Activated CD4-positive, alpha-beta T cell treated with anti-CD3 and anti-CD28 coated beads, Interleukin-2, amount 10 ng/mL, durations not matched to agents 7 days and 5 days (primary cell): ENCODE measurements around the gene IRX4. TPM values are rescaled to one million over a fixed set of nuclear protein-coding genes. Genes with fewer than 3 reads are reported as not detected.

Experiments
- CTCF ChIA-PET: fragments of 350-600 bp; sonication (Branson Sonifier 250); formaldehyde crosslinking; loops from one replicate; lab custom pipeline; 2021; ENCODE audit warnings: antibody characterized with exemption; lab: Charles Lee
- POLR2A ChIA-PET: fragments of 350-600 bp; sonication (Branson Sonifier 250); formaldehyde crosslinking; loops from one replicate; lab custom pipeline; 2021; ENCODE audit warnings: antibody characterized with exemption; lab: Charles Lee
- DNase-seq: peaks from one replicate; pipeline ENCODE4 v3.0.0-alpha.2; 2020
- H3K27ac Mint-ChIP-seq: one replicate; pipeline ENCODE4 v1.8.0; 2021; ENCODE audit warnings: mild to moderate bottlenecking, moderate library complexity, mixed read lengths
- H3K27me3 Mint-ChIP-seq: one replicate; pipeline ENCODE4 v1.8.0; 2021; ENCODE audit warnings: mixed read lengths
- H3K36me3 Mint-ChIP-seq: one replicate; pipeline ENCODE4 v1.8.0; 2021; ENCODE audit warnings: low read depth, mixed read lengths
- H3K4me1 Mint-ChIP-seq: one replicate; pipeline ENCODE4 v1.8.0; 2021; ENCODE audit warnings: mixed read lengths
- H3K4me3 Mint-ChIP-seq: one replicate; pipeline ENCODE4 v1.8.0; 2021; ENCODE audit warnings: mild to moderate bottlenecking, moderate library complexity, mixed read lengths
- H3K9me3 Mint-ChIP-seq: one replicate; pipeline ENCODE4 v1.8.0; 2021; ENCODE audit warnings: mixed read lengths
- total RNA-seq, 2 experiments: library from RNA; stranded (reverse); gene quantifications; one replicate each; pipeline ENCODE4 v1.2.3, GENCODE V29; 2021

Gene IRX4
- total RNA-seq, 2 experiments from 2014 or later = not detected

DNA sequence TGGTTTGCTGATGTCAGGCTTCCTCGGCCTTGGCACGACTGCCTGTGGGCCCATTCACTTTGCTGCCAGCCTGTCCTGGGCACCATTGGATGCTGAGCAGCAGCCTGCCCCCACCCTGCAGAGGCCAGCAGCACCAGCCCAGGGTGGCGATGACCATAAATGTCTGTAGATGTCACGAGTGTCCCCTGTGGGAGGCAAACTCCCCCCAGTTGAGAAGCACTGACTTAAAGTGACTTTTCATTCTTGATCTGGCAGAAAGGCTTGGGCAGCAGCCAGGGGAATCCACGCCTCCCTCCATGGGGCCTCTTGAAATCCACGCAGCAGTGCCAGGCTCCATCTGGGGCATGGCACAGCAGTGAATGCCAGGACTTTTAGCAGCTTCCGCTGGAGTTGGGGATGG, 21.8 kb downstream of the IRX4 start:
- ChIA-PET CTCF (interaction anchor here (0.5 kb wide), 1 partner anchor 75 kb away, joined by 3 read pairs; no protein-coding TSS in a partner anchor), POLR2A (no interaction called here)
- Mint-ChIP-seq H3K27ac (no peak overlapping the region), H3K4me1 (no peaks in the 10 kb centered on the region), H3K4me3 (no peak overlapping the region), H3K36me3 (no peaks in the 10 kb centered on the region), H3K9me3 (no peaks in the 10 kb centered on the region), H3K27me3 (no peaks in the 10 kb centered on the region)
- DNase-seq = no peak

DNA sequence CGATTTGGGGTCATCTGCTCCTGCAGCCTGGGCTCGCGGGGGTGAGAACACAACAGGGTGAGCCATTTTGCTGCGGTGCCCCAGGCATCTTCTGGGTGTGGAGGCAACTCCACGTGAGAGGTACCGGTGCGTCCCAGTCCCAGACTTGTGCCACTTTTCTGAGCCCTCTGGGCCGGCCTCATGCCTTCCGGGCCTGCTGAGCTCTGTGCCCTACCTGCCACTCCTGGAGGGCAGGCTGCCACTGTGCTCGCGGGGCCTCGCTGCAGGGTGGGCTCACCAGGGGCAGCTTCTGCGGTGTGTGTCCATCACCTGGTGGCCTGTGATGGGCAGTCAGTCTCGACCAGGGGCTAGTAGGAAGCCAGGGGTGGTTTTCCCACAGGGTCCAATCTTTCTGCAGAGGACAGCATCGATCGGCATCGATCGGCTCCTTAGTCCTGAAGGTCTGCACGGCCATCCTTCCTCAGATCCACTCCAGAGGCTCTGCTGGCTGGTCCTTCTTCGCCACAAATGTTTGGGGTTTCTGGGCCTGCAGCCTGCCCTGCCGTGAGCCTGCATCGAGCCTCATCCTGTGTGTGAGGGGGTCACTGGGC, 22.6 kb downstream of the IRX4 start:
- Mint-ChIP-seq H3K4me1 (no peaks in the 10 kb centered on the region), H3K36me3 (no peaks in the 10 kb centered on the region), H3K9me3 (no peaks in the 10 kb centered on the region), H3K4me3 (no peak overlapping the region), H3K27me3 (peaks cover 1% of the 10 kb centered on the region), H3K27ac (no peak overlapping the region)
- ChIA-PET POLR2A (no interaction called here), CTCF (no interaction called here)
- no peak for DNase-seq

- Mint-ChIP-seq H3K4me1 (no peaks in the 10 kb centered on the region), H3K27me3 (peaks cover 1% of the 10 kb centered on the region), H3K9me3 (no peaks in the 10 kb centered on the region), H3K27ac (no peak overlapping the region), H3K36me3 (no peaks in the 10 kb centered on the region), H3K4me3 (no peak overlapping the region)
- CTCF ChIA-PET = no interaction called here
- DNase-seq = no peak
- POLR2A ChIA-PET = no interaction called here
Observed at GRCh38 chr5:1859099-1859498, 23.6 kb downstream of the IRX4 start.

GRCh38 chr5:1858436-1858835, 24.3 kb downstream of the IRX4 start:
- H3K27ac Mint-ChIP-seq = no peak overlapping the region
- H3K36me3 Mint-ChIP-seq = no peaks in the 10 kb centered on the region
- H3K9me3 Mint-ChIP-seq = no peaks in the 10 kb centered on the region
- H3K4me3 Mint-ChIP-seq = no peak overlapping the region
- peaks cover 7% of the 10 kb centered on the region for H3K27me3 Mint-ChIP-seq
- no peaks in the 10 kb centered on the region for H3K4me1 Mint-ChIP-seq
- ChIA-PET CTCF (no interaction called here), POLR2A (no interaction called here)
- no peak for DNase-seq

DNA sequence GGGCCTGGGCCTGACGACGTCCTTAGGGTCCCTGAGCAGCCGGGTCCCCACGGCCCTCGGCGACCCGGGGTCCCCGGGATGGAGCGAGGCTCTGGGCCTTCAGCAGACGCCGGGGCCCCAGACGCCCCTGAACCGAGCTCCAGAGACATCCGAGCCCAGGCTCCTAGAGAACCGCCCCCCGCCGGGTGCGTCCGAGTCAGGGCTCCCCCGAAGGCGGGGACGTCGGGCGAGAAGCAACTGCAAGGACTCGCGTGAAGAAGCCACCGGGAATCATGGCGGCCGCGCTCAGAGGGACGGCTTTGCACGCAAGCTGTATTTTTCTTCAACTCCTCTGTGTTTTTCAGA, 25.5 kb downstream of the IRX4 start:
- no peak overlapping the region for H3K27ac Mint-ChIP-seq
- POLR2A ChIA-PET = no interaction called here
- H3K27me3 Mint-ChIP-seq = peaks cover 12% of the 10 kb centered on the region
- no peak overlapping the region for H3K4me3 Mint-ChIP-seq
- H3K9me3 Mint-ChIP-seq = no peaks in the 10 kb centered on the region
- CTCF ChIA-PET = interaction anchor here (0.5 kb wide), 1 partner anchor 1831 kb away, joined by 3 read pairs; no protein-coding TSS in a partner anchor
- no peaks in the 10 kb centered on the region for H3K36me3 Mint-ChIP-seq
- H3K4me1 Mint-ChIP-seq = no peaks in the 10 kb centered on the region
- no peak for DNase-seq

DNA sequence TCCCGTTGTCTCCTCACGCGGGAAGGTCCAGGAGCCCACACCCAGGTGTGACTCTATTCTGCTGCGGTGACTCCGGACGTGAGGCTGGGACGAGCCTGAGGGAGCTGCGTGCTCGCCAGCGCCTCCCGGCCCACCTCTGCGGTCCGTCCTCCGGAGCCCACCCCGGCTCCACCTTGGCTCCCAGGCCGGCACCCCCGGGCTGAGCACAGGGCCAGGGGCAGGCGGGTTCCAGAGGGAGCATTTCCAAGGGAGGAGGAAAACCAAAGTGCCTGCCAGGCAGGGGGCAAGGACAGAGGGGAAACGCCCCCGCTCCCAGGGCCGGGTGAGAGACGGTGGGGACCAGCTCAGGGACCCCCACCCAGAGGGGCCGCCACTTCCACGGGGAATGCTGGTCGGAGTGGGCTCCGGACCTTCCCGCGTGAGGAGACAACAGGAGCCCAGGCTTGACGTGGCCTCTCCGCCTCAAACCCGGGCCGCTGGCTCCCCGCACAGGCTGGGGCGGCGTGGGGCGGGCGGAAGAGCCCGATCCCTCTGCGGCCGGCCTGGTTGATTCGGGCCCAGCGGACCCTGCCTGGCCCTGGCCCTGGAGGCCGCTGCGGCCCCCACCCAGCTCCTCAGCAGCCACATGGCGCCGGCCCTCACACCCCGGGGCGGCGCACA, 26.0 kb downstream of the IRX4 start:
- H3K4me1 Mint-ChIP-seq = no peaks in the 10 kb centered on the region
- ChIA-PET POLR2A (no interaction called here), CTCF (interaction anchor here (0.5 kb wide), 1 partner anchor 1830 kb away, joined by 3 read pairs; no protein-coding TSS in a partner anchor)
- H3K36me3 Mint-ChIP-seq = no peaks in the 10 kb centered on the region
- no peaks in the 10 kb centered on the region for H3K9me3 Mint-ChIP-seq
- H3K27me3 Mint-ChIP-seq = peaks cover 16% of the 10 kb centered on the region
- DNase-seq = no peak
- H3K27ac Mint-ChIP-seq = no peak overlapping the region
- no peak overlapping the region for H3K4me3 Mint-ChIP-seq

- ChIA-PET POLR2A (no interaction called here), CTCF (no interaction called here)
- H3K4me1 Mint-ChIP-seq = no peaks in the 10 kb centered on the region
- no peaks in the 10 kb centered on the region for H3K9me3 Mint-ChIP-seq
- no peak overlapping the region for H3K27ac Mint-ChIP-seq
- H3K36me3 Mint-ChIP-seq = no peaks in the 10 kb centered on the region
- no peak for DNase-seq
- H3K27me3 Mint-ChIP-seq = peaks cover 26% of the 10 kb centered on the region
- no peak overlapping the region for H3K4me3 Mint-ChIP-seq
Observed at GRCh38 chr5:1855596-1855995, 27.1 kb downstream of the IRX4 start.

- H3K36me3 Mint-ChIP-seq = no peaks in the 10 kb centered on the region
- DNase-seq = no peak
- H3K27ac Mint-ChIP-seq = no peak overlapping the region
- peaks cover 29% of the 10 kb centered on the region for H3K27me3 Mint-ChIP-seq
- H3K4me3 Mint-ChIP-seq = no peak overlapping the region
- no peaks in the 10 kb centered on the region for H3K9me3 Mint-ChIP-seq
- POLR2A ChIA-PET = interaction anchor here (0.5 kb wide), 1 partner anchor 154 kb away, joined by 4 read pairs; no protein-coding TSS in a partner anchor
- H3K4me1 Mint-ChIP-seq = no peaks in the 10 kb centered on the region
- CTCF ChIA-PET = no interaction called here
Observed at GRCh38 chr5:1855075-1855474, 27.6 kb downstream of the IRX4 start.

GRCh38 chr5:1853531-1853930, 29.2 kb downstream of the IRX4 start:
- H3K27me3 Mint-ChIP-seq = peaks cover 40% of the 10 kb centered on the region
- no peaks in the 10 kb centered on the region for H3K4me1 Mint-ChIP-seq
- no peaks in the 10 kb centered on the region for H3K9me3 Mint-ChIP-seq
- no peak overlapping the region for H3K27ac Mint-ChIP-seq
- H3K36me3 Mint-ChIP-seq = no peaks in the 10 kb centered on the region
- no peak for DNase-seq
- H3K4me3 Mint-ChIP-seq = no peak overlapping the region
- ChIA-PET POLR2A (no interaction called here), CTCF (no interaction called here)

DNA sequence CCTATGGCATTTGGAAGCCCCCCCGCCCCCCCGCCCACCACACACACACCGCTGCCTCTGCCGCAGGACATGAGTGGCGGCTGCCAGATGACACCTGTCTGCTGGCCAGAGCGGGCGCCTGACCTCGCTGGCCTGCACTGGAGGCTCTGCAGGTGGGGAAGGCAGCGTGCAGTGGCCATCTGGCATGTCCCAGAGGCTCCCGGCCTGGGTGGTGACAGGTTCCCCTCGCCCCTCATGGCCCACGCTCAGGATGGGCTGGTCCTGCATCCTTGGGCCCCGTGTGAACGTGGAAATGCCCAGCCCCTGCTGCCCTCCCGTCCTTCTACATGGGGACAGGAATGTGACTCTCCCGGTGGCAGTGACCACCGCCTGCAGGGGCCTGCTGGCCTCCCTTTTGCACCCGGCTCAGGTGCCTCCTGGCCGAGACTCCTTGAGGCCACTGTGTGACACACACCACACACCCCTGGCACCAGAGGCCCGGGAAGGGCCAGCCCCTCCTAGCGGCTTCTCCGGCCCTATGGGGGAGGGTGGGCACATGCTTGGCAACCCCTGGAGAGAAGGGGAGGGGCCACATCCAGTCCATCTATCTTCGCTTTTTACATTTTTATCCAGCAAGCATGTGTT, 30.3 kb downstream of the IRX4 start:
- no peaks in the 10 kb centered on the region for H3K4me1 Mint-ChIP-seq
- CTCF ChIA-PET = no interaction called here
- H3K36me3 Mint-ChIP-seq = no peaks in the 10 kb centered on the region

DNA sequence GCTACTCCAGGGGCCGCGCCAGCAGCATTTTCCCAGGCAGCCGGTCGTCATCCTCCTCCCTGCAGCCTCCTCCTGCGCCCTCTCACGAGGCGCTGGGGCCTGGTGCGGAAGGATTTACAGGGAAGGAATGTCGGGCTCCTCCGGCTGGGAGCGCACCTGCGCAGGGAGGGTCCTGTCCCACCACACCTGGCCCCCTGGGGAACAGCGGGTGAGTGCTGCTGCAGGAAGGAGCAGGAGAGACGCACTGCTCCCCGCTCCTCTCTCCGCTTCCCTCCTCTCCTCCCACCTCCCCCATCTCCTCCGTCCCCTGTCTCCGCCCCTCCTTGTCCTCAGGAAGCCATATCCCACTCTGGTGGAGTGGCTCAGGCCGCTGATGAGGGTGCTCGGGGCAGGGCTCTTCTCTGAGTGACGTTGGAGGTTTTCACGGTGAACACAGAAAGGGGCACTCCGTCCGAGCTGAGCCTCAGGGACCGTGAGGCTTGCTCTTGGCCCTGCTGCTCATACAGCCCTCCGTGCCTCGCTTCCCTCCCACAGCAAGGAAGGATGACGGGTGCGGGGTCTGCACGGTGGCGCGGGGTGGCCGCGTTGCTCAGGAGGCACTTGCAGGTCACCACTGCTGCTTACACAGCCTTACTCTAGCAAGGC, 31.3 kb downstream of the IRX4 start:
- CTCF ChIA-PET = no interaction called here
- Mint-ChIP-seq H3K4me3 (no peak overlapping the region), H3K9me3 (no peaks in the 10 kb centered on the region), H3K27ac (no peak overlapping the region), H3K4me1 (no peaks in the 10 kb centered on the region), H3K36me3 (no peaks in the 10 kb centered on the region), H3K27me3 (peaks cover 40% of the 10 kb centered on the region)
- no peak for DNase-seq
- POLR2A ChIA-PET = no interaction called here

More for the DNA sequence above, 30.3 kb downstream of the IRX4 start:
- POLR2A ChIA-PET = no interaction called here
- DNase-seq = no peak
- H3K27me3 Mint-ChIP-seq = peaks cover 40% of the 10 kb centered on the region
- H3K4me3 Mint-ChIP-seq = no peak overlapping the region
- no peak overlapping the region for H3K27ac Mint-ChIP-seq
- H3K9me3 Mint-ChIP-seq = no peaks in the 10 kb centered on the region

GRCh38 chr5:1850324-1851154, 32.2 kb downstream of the IRX4 start:
- no peaks in the 10 kb centered on the region for H3K4me1 Mint-ChIP-seq
- no peaks in the 10 kb centered on the region for H3K36me3 Mint-ChIP-seq
- CTCF ChIA-PET = no interaction called here
- peaks cover 39% of the 10 kb centered on the region for H3K27me3 Mint-ChIP-seq
- H3K4me3 Mint-ChIP-seq = no peak overlapping the region
- POLR2A ChIA-PET = no interaction called here
- H3K9me3 Mint-ChIP-seq = no peaks in the 10 kb centered on the region
- no peak for DNase-seq
- H3K27ac Mint-ChIP-seq = no peak overlapping the region
